ENCODE results near the gene PUSL1. TPM values are rescaled to one million over a fixed set of nuclear protein-coding genes. Genes with fewer than 3 reads are reported as not detected.

The PUSL1 gene
- total RNA-seq, 4 donors from 2014 or later = 6.2 to 13.1 (median 9.5) TPM

DNA sequence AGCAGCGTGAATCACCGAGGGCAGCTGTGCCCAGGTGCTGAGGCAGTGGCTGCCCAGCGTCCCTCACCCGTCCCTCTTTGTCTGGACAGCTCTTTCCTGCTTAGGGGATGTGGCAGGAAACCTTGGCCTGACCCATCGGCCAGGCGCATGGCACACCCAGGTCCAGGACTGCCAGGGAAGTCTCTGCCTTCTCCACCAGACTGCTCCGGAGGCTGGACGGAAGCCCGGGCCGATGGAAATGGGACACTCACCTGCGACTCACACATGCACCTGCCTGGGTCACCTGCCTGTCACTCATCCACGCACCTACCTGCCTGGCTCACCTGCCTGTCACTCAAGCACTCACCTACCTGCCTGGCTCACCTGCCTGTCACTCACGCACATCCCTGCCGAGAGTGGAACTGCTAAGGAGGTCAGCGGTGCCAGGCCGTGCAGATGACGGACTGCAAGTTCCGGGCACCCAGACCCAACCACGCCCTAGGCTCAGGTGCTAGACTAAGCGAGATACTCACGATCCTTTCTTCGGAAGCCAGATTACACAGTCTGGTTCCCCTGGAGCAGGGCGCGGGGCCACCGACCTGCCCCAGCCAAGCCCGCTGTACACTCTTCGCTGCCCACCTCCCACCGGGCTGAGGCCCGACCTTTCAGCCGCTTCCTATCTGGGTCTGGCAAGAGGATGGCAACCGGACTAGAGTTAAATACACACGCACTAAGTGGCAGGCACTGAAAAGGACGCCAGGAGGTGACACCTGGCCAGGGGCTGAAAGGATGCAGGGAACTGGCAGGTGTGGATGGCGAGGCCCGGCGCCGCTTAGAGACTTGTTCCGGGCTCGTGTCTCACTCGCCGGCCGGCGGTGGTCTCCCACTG lies 35.8 kb upstream of the PUSL1 start:
- Histone ChIP-seq H3K27me3 (no peaks in the 10 kb centered on the region), H3K27ac (peak overlapping the region; percentile 83 to 93 (median 90)), H3K9me3 (no peaks in the 10 kb centered on the region), H3K4me3 (peak overlapping the region; percentile 79 to 92 (median 88)), H3K36me3 (peaks cover 0 to 8% of the 10 kb centered on the region in 2 donors), H3K4me1 (peaks cover 34 to 43% of the 10 kb centered on the region in 2 donors)
- DNase-seq (no peak), ATAC-seq (no peak)
- intact Hi-C loops (cut with DNase I; ENCODE audit: low total_unique reads) = loop anchor here (1.0 to 5.0 kb wide), 5 partner anchors 34 to 156 kb away; partner anchors contain the start of genes ACAP3, AURKAIP1, B3GALT6 and C1orf159
- TF ChIP-seq, protein P1, sequence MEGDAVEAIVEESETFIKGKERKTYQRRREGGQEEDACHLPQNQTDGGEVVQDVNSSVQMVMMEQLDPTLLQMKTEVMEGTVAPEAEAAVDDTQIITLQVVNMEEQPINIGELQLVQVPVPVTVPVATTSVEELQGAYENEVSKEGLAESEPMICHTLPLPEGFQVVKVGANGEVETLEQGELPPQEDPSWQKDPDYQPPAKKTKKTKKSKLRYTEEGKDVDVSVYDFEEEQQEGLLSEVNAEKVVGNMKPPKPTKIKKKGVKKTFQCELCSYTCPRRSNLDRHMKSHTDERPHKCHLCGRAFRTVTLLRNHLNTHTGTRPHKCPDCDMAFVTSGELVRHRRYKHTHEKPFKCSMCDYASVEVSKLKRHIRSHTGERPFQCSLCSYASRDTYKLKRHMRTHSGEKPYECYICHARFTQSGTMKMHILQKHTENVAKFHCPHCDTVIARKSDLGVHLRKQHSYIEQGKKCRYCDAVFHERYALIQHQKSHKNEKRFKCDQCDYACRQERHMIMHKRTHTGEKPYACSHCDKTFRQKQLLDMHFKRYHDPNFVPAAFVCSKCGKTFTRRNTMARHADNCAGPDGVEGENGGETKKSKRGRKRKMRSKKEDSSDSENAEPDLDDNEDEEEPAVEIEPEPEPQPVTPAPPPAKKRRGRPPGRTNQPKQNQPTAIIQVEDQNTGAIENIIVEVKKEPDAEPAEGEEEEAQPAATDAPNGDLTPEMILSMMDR (IDR thresholded peaks at IDR 0.05 in 4 of 5, conservative IDR thresholded peaks at IDR 0.05 in 1 of 5) = no peak
- TF ChIP-seq POLR2A (IDR thresholded peaks at IDR 0.05) = no peak
- in situ Hi-C loops (cut with MboI; ENCODE audit: low sequenced_read_pairs in 4 of 4) = loop anchor here in 2 of 4 donors (25.0 kb wide), 2 partner anchors 135 to 160 kb away; partner anchors contain the start of gene C1orf159 (in 1 of the 2)

DNA sequence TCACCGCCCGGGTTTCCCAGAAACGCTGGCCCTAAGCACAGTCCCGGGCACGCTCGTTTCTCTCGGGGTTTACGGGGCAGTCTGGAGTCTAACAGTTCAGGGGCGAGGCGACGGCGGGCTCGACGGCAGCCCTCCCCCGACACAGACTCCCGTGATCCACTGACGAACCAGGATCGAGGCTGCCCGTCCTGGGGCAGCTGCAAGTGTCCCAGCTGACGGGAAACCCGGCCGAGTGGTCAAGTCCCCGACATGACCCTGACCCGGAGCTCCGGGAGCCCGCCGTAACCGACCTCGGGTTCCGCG lies 35.2 kb upstream of the PUSL1 start:
- peak overlapping the region; percentile 79 to 92 (median 88) for H3K4me3 ChIP-seq
- no peaks in the 10 kb centered on the region for H3K9me3 ChIP-seq
- ATAC-seq = peak; percentile 10 to 23
- peak overlapping the region; percentile 83 to 93 (median 90) for H3K27ac ChIP-seq
- DNase-seq = no peak
- in situ Hi-C loops (cut with MboI; ENCODE audit: low sequenced_read_pairs in 4 of 4) (loop anchor here in 2 of 4 donors (25.0 kb wide), 2 partner anchors 136 to 161 kb away; partner anchors contain the start of gene C1orf159 (in 1 of the 2)), intact Hi-C loops (cut with DNase I; ENCODE audit: low total_unique reads) (loop anchor here (1.0 to 5.0 kb wide), 5 partner anchors 34 to 157 kb away; partner anchors contain the start of genes ACAP3, AURKAIP1, B3GALT6 and C1orf159)
- H3K36me3 ChIP-seq = peaks cover 0 to 2% of the 10 kb centered on the region in 2 donors
- no peaks in the 10 kb centered on the region for H3K27me3 ChIP-seq
- H3K4me1 ChIP-seq = peaks cover 34 to 43% of the 10 kb centered on the region in 2 donors
- no peak for TF ChIP-seq POLR2A (IDR thresholded peaks at IDR 0.05)
- TF ChIP-seq, protein P1 (IDR thresholded peaks at IDR 0.05 in 4 of 5, conservative IDR thresholded peaks at IDR 0.05 in 1 of 5) = no peak

DNA sequence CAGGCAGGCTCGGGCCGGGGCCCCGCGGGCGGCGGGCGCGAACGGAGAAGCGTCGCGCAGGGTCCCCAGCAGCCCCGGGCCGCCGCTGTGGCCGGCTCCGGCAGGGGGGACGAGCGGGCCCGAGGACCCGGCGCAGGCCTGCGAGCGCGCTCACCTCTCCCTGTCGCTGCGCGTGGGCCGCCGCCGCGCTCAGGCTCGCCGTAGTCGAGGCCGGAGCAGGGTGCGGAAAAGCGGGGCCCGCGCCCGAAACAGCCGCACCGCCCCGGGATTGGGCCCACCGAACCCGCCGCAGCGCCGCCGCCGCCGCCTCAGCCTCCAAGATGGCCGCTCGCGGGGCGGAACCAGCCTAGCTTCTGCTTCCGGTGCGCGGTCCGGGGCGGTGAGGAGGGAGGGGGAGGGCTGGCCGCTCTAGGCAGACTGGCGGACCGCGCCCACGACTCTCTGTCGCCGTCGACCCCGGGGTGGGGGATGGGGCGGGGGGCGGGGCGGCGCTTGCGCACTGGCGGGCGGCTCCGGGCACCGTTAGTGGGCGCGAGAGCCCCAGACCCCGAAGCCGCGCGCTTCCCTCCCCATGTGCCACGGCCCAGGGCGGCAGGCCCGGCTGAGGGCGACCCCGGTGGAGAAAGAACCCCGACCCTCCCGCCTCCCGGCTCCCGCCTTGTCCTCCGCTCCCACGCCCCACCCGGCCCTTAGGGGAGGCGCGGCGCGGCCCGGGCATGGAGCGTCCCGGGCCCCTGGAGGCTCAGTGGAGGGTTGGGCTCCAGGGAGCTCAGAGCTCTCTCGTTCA lies 34.7 kb upstream of the PUSL1 start, which contains the start of gene UBE2J2:
UBE2J2 (minus strand) TSS at position 343 of the 787 bp plus-strand sequence. CDS start 5,862 bp downstream, outside the sequence.
- in situ Hi-C loops (cut with MboI; ENCODE audit: low sequenced_read_pairs in 4 of 4) (loop anchor here in 2 of 4 donors (25.0 kb wide), 2 partner anchors 136 to 161 kb away; partner anchors contain the start of gene C1orf159 (in 1 of the 2)), intact Hi-C loops (cut with DNase I; ENCODE audit: low total_unique reads) (loop anchor here (1.0 to 5.0 kb wide), 5 partner anchors 33 to 157 kb away; partner anchors contain the start of genes ACAP3, AURKAIP1, B3GALT6 and C1orf159)
- H3K4me3 ChIP-seq = peak within 1 kb of the TSS; percentile 79 to 92 (median 88)
- H3K9me3 ChIP-seq = no peaks in the 10 kb centered on the region
- no peaks in the 10 kb centered on the region for H3K27me3 ChIP-seq
- no peaks in the 10 kb centered on the region for H3K36me3 ChIP-seq
- H3K4me1 ChIP-seq = peaks cover 34 to 43% of the 10 kb centered on the region in 2 donors
- DNase-seq = peak; percentile 93
- TF ChIP-seq POLR2A (IDR thresholded peaks at IDR 0.05) = peak; percentile 75 to 88
- TF ChIP-seq, protein P1 (IDR thresholded peaks at IDR 0.05 in 4 of 5, conservative IDR thresholded peaks at IDR 0.05 in 1 of 5) = no peak
- peak within 1 kb of the TSS; percentile 83 to 93 (median 90) for H3K27ac ChIP-seq
- ATAC-seq = peak; percentile 92 to 95

DNA sequence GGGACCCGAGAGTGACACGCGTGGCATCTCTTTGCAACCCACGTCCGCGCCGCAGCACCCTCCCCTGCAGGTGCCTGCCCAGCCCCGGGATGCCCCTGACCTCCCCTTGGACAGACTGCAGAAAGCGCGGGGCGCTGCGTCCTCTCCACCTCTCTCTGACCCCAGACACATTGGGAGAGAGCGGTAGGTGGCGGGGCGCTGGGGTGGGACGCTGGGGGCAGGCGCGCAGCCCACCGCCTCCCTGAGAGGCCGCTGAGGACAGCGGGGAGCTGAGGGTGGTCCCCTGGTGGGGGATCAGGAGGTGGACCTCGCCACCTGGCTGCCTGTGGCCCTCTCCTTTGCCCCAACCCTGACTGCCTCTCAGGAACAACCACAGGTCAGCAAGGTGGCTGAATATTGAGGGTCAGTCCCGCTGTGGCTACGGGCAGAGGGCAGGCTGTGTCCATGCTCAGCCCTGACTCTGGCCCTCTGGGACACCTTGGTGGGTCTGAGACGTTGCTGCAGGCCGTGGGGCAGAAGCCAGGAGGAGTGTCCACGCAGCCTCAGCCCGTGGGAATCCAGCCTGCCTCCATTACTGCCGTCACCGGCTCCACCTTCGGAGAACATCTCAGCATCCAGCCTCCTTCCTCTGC lies 34.0 kb upstream of the PUSL1 start:
- H3K27me3 ChIP-seq = no peaks in the 10 kb centered on the region
- ATAC-seq (peak in 1 of 2 donors; percentile 31), DNase-seq (no peak)
- peak overlapping the region; percentile 83 to 93 (median 90) for H3K27ac ChIP-seq
- intact Hi-C loops (cut with DNase I; ENCODE audit: low total_unique reads) = loop anchor here (5.0 kb wide), 1 partner anchor 103 kb away; the partner anchor contains the start of gene AURKAIP1
- H3K4me1 ChIP-seq = peaks cover 34 to 43% of the 10 kb centered on the region in 2 donors
- in situ Hi-C loops (cut with MboI; ENCODE audit: low sequenced_read_pairs in 4 of 4) = loop anchor here in 2 of 4 donors (25.0 kb wide), 2 partner anchors 137 to 162 kb away; partner anchors contain the start of gene C1orf159 (in 1 of the 2)
- H3K36me3 ChIP-seq = no peaks in the 10 kb centered on the region
- no peaks in the 10 kb centered on the region for H3K9me3 ChIP-seq
- TF ChIP-seq, protein P1 (IDR thresholded peaks at IDR 0.05 in 4 of 5, conservative IDR thresholded peaks at IDR 0.05 in 1 of 5) = no peak
- H3K4me3 ChIP-seq = peak overlapping the region; percentile 79 to 92 (median 88)
